ENCODE measurements around the gene PRKACA. TPM values are rescaled to one million over a fixed set of nuclear protein-coding genes. Genes with fewer than 3 reads are reported as not detected.

Gene PRKACA
- total RNA-seq (2014; rRNA removed; shearing (Covaris generic)): 17.6 and 25.6 TPM in 2 replicates
- polyA plus RNA-seq (2015; cell fraction: cytosol; rRNA removed): 55.5 and 56.9 TPM in 2 replicates
- 24.0 and 24.9 TPM in 2 replicates for polyA plus RNA-seq (2015; cell fraction: nucleus; rRNA removed)

- peak; percentile 98 for DNase-seq (ENCODE audit: low read depth)
Measured at GRCh38 chr19:14117668-14118164, at the start of gene PRKACA. Gene PRKACA (minus strand): TSS chr19:14117762. CDS start chr19:14117547, 215 bp downstream.

GRCh38 chr19:14166999-14167575, 49.5 kb upstream of the PRKACA start:
- no peak for DNase-seq (ENCODE audit: low read depth)

GRCh38 chr19:14165990-14166830, 48.6 kb upstream of the PRKACA start:
- no peak for DNase-seq (ENCODE audit: low read depth)

- no peak for DNase-seq (ENCODE audit: low read depth)
Measured at GRCh38 chr19:14164724-14165493, 47.3 kb upstream of the PRKACA start.

- no peak for DNase-seq (ENCODE audit: low read depth)
Measured at GRCh38 chr19:14164082-14164481, 46.5 kb upstream of the PRKACA start.

GRCh38 chr19:14162871-14163297, 45.3 kb upstream of the PRKACA start:
- no peak for DNase-seq (ENCODE audit: low read depth)

GRCh38 chr19:14161305-14161704, 43.7 kb upstream of the PRKACA start:
- no peak for DNase-seq (ENCODE audit: low read depth)

- no peak for DNase-seq (ENCODE audit: low read depth)
Measured at GRCh38 chr19:14160017-14160703, 42.6 kb upstream of the PRKACA start.

- DNase-seq (ENCODE audit: low read depth): no peak
Measured at GRCh38 chr19:14159059-14159458, 41.5 kb upstream of the PRKACA start.

- DNase-seq (ENCODE audit: low read depth): no peak
Measured at GRCh38 chr19:14158276-14159023, 40.9 kb upstream of the PRKACA start.

GRCh38 chr19:14156971-14157717, 39.6 kb upstream of the PRKACA start:
- DNase-seq (ENCODE audit: low read depth): no peak

- DNase-seq (ENCODE audit: low read depth): no peak
Measured at GRCh38 chr19:14156122-14156521, 38.6 kb upstream of the PRKACA start.

GRCh38 chr19:14155371-14155770, 37.8 kb upstream of the PRKACA start:
- no peak for DNase-seq (ENCODE audit: low read depth)

GRCh38 chr19:14152713-14153112, 35.2 kb upstream of the PRKACA start:
- no peak for DNase-seq (ENCODE audit: low read depth)

- no peak for DNase-seq (ENCODE audit: low read depth)
Measured at GRCh38 chr19:14150770-14151661, 33.5 kb upstream of the PRKACA start.

GRCh38 chr19:14150041-14150769, 32.6 kb upstream of the PRKACA start:
- no peak for DNase-seq (ENCODE audit: low read depth)

GRCh38 chr19:14149509-14149994, 32.0 kb upstream of the PRKACA start:
- DNase-seq (ENCODE audit: low read depth): no peak

Data from HT1080 (cell line).